Measurements from ENCODE around the gene CLIC4.

Gene CLIC4

GRCh38 chr1:24859063-24860010 is 114.1 kb downstream of the CLIC4 start:
- DNase-seq (ENCODE audit: low read depth): no peak

GRCh38 chr1:24860841-24861240 is 115.6 kb downstream of the CLIC4 start:
- DNase-seq (ENCODE audit: low read depth): no peak

- DNase-seq (ENCODE audit: low read depth): no peak
These were observed 116.8 kb downstream of the CLIC4 start for GRCh38 chr1:24861821-24862727.

- DNase-seq (ENCODE audit: low read depth): no peak
These were observed 117.7 kb downstream of the CLIC4 start for GRCh38 chr1:24862775-24863483.

- no peak for DNase-seq (ENCODE audit: low read depth)
These were observed 119.1 kb downstream of the CLIC4 start for GRCh38 chr1:24864370-24864777.

GRCh38 chr1:24865168-24865567 is 119.9 kb downstream of the CLIC4 start:
- DNase-seq (ENCODE audit: low read depth): no peak

- no peak for DNase-seq (ENCODE audit: low read depth)
These were observed 120.3 kb downstream of the CLIC4 start for GRCh38 chr1:24865587-24865986.

GRCh38 chr1:24866211-24867083 is 121.2 kb downstream of the CLIC4 start:
- no peak for DNase-seq (ENCODE audit: low read depth)

GRCh38 chr1:24867084-24867870 is 122.0 kb downstream of the CLIC4 start:
- no peak for DNase-seq (ENCODE audit: low read depth)

GRCh38 chr1:24868016-24868875 is 123.0 kb downstream of the CLIC4 start:
- no peak for DNase-seq (ENCODE audit: low read depth)

GRCh38 chr1:24870551-24871195 is 125.4 kb downstream of the CLIC4 start:
- no peak for DNase-seq (ENCODE audit: low read depth)

GRCh38 chr1:24871306-24871901 is 126.2 kb downstream of the CLIC4 start:
- DNase-seq (ENCODE audit: low read depth): no peak

GRCh38 chr1:24872061-24872850 is 127.0 kb downstream of the CLIC4 start:
- DNase-seq (ENCODE audit: low read depth): no peak

- DNase-seq (ENCODE audit: low read depth): no peak
These were observed 127.9 kb downstream of the CLIC4 start for GRCh38 chr1:24873148-24873547.

- no peak for DNase-seq (ENCODE audit: low read depth)
These were observed 128.8 kb downstream of the CLIC4 start for GRCh38 chr1:24874056-24874455.

- DNase-seq (ENCODE audit: low read depth): no peak
These were observed 129.5 kb downstream of the CLIC4 start for GRCh38 chr1:24874611-24875234.

- DNase-seq (ENCODE audit: low read depth): no peak
These were observed 130.0 kb downstream of the CLIC4 start for GRCh38 chr1:24875257-24875656.

Data from stimulated activated CD8-positive, alpha-beta memory T cell treated with anti-CD3 and anti-CD28 coated beads, Interleukin-15, amount 100 ng/mL, for 1 hour (primary cell).